NAMALWA (cell line): ENCODE data around the gene DDIT4L.
"Not testable (repeated sequence)": the region's sequence is repeated elsewhere in the genome, so short reads cannot be mapped to it uniquely, and the experiment has no call there.

Source experiments
- DNase-seq: peaks from one replicate; pipeline ENCODE4 v3.0.0-alpha.2; 2015; ENCODE audit warnings: low spot score

DDIT4L gene, protein sequence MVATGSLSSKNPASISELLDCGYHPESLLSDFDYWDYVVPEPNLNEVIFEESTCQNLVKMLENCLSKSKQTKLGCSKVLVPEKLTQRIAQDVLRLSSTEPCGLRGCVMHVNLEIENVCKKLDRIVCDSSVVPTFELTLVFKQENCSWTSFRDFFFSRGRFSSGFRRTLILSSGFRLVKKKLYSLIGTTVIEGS

DNA sequence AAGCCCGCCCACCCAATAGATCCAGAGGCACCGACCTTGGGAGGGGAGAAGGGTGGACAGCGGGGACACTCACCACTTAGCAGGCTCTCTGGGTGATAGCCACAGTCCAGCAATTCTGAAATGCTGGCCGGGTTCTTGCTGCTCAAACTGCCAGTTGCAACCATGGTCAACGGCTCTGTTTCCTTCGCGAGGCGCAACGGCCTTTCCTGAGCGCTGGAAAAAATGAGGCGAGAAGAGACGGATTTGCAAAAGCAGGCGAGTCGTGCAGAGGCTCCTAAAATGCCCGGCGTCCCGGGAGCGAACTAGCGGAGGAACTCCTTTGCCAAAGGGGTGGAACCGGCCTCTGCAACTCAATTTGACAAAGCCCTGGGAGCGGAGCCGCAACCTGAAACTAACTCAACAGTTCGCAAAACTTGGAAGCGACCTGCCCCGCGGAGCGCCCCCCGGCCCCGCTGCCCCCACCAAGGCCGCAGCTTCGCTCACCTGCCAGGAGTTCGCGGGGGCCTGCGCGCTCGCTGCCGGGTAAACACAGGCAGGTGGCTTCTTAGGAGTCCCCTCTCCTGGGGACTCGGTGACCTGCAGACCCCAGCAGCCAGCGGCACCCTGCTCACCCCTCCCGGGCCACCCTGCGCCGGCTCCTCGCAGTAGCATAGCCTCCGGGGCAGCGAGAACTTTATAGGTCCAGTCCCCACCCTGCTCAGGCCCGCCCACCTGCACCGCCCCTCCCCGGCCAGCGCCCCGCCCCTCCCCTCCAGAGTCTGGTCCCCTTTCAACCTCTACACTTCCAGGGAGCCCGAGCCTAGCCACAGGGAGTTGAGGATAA lies at the start of gene DDIT4L:
DDIT4L (minus strand) TSS at position 649 of the 823 bp plus-strand sequence; CDS start at position 164, 485 bp downstream.
- no peak for DNase-seq

DNA sequence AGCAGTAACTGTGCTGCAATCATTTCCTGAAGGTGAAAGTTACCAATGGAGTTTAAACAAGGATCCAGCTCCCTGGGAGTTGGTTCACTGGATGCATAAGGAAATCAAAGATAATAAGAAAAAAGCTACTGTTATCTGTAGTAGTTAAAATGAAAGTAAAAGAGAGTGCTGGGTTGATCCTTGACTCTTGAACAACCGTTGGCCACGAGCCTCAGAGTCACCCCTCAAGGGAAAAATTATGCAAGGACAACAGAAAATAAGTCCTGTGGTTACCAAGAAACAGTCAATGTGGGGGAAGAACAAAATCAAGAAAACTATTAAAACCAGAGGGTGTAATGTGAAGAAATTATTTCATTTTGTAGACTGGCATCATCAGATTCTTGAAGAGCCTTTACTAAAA lies 49.7 kb upstream of the DDIT4L start:
- DNase-seq: no peak

DNA sequence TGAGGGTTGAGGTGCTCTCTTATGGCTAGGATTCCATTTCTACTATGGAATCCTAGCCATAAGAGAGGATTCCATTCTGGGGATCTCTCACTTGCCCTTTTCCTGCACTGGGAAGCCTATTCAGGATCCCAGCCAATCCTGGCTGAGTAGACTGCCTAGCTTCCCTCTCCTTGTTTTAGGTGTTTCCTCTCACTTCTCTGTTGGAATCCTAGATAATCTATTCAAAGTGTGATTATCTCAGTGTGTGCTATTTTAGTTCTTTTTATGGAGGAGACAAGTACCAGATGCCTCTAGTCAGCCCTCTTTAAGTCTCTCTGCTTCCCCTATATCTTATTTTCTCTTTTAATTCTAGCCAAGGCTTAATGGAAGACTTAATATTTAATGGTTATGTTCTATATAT lies 34.5 kb upstream of the DDIT4L start:
- DNase-seq: no peak

DNA sequence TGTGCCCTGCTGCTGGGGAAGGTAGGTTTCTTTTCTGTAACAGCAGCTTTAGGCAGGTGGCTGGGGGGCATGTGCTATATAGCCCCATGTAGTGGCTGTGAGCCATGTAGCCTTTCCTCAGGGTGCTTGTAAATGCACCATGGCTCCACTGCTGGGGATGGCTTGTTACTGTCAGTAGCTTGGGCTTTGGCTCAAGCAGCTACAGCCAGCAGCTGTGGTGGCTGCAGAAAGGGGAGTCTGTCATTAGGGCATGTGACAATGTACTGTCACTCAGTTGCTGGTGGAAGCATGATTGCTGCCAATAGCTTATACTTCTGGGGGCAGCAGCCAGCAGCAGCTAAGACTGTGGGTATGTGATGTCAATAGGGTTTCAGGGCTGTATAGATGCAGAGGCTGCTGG lies 33.9 kb upstream of the DDIT4L start:
- DNase-seq: no peak

GRCh38 chr4:100208964-100209363 lies 18.7 kb upstream of the DDIT4L start:
- no peak for DNase-seq

GRCh38 chr4:100208459-100208858 lies 18.2 kb upstream of the DDIT4L start:
- DNase-seq: no peak

- no peak for DNase-seq
Measured at GRCh38 chr4:100206850-100207249, 16.6 kb upstream of the DDIT4L start.

DNA sequence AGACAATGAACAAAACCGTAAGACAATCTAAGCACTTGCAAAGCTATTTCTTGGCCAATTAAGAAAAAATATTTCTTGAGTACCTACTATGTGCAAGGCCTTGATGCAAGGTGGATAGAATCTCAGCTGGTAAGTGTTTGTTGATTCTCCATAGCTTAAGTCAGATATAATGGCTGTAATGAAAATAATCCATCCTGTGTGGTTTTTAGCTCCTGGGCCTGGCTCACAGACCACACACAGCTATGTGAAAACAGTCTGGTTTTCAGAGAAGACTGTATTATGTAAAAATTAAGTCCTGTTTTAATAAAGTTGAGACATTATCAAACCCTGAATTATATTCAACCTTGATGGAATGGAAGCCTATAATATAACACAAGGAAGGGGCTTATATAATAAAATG lies 7.8 kb upstream of the DDIT4L start:
- no peak for DNase-seq

- DNase-seq: not testable (repeated sequence)
Measured at GRCh38 chr4:100196388-100197071, 6.3 kb upstream of the DDIT4L start.

DNA sequence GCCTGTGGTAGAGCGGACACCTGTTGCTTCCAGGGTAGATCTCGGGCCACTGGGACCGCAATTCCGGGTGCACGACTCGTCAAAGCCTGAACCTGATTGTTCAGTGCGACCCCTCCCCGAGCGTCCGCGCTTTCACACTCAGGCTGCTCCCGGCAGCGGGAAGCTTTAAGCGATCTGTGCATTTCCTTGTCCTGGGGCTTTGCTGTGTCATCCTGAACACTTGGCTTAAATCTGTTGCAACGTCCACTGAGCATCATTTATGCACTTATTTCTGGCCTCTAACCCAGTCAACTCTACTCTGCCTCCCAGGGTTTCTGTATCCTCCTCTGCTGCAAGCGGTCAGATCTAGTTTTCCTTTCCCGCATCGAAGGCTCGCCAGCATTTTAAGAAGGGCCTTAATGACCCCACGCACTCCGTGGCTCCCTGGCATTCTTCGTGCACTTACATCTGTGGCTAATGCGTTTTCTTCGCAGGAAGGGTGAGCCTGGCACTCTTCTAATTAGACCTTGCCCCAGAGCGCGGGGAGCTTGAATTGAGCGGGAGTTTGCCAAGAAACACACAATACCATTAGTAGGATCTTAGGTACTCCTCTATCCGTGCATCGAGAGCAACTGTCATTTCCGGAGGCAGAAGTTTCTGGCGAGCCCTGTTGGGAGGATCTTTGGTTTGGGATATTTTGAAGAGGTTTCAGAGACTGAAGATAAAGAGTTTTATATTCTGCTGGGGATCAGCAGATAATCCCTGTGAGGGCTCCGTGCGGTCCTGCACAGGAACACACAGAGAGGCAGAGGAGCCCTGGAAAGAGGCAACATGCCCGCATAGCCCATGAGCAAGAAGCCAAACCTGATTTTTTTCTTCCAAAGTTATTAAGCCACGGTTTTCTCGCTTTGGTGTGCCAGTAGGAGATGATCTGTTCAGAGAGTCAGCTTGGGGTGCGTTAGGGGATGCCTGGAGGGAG lies 654 bp upstream of the DDIT4L start:
- no peak for DNase-seq

DNA sequence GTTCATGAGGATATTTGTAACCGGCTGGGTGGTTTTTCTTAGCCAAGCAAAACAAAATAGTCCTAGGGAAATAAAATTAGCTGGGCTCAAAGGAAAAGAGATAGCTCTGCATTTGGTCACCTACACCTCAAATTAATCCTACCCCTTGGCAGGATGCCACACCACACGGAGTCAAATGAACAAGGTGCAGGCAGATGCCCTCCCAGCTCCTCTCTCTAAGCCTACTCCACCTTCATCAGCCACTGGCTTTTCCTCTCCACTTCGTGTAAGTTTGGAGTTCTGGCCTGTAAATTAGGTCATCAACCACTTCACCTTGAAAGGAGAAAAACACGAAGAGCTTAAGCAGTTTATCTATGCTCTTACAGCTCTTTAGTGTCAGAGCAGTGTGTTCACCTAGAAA lies 1.4 kb downstream of the DDIT4L start:
- DNase-seq: peak; percentile 10

DNA sequence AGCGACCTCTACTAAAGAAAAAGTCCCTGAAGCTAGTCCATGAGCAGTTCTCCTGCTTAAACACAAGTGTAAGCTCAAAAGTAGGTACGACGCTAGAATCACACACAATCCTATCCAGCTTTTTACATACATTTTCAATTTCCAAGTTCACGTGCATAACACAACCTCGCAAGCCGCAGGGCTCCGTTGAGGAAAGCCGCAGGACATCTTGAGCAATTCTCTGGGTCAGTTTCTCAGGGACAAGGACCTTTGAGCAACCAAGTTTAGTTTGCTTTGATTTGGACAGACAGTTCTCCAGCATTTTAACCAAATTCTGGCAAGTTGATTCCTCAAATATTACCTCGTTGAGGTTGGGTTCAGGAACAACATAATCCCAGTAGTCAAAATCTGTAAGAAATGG lies 2.5 kb downstream of the DDIT4L start:
- DNase-seq: no peak

GRCh38 chr4:100184787-100185186 lies 5.5 kb downstream of the DDIT4L start:
- DNase-seq: no peak

DNA sequence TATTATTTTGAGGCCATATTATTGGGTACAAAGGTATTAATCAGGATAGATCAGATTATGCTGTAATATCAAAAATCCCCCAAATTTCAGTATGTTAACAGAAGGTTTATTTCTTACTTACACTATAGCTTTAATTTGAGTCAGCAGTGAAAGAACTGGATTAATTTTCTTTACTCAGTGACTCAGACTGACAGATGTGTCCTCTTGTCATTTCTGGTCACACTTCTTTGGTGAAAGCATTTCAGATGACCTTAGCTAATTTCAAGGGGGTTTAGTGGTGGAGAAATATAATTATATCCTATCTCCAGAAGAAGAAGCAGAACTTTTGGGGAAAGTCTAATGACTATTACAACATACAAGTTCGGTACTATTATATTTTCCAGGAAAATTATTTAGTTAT lies 12.4 kb downstream of the DDIT4L start:
- DNase-seq: no peak

DNA sequence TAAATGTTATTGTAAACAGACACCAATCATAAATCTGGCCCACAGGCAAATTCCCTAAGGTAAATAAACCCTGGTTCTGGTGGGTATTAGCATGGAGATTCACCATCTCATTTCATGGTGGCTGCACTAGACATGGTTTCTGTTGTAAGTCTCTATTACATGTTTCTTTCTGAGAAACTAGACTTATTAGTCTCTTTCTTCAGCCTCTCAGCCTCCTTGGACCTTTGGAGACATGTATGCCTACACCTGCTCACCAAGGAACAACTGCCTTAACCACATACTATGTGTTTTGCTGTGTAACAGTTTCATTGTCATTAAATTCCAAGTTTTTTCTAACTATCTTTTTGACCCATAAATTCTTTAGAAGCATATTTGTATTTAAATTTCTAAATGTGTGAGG lies 13.1 kb downstream of the DDIT4L start:
- no peak for DNase-seq

GRCh38 chr4:100175858-100176257 lies 14.4 kb downstream of the DDIT4L start:
- no peak for DNase-seq

DNA sequence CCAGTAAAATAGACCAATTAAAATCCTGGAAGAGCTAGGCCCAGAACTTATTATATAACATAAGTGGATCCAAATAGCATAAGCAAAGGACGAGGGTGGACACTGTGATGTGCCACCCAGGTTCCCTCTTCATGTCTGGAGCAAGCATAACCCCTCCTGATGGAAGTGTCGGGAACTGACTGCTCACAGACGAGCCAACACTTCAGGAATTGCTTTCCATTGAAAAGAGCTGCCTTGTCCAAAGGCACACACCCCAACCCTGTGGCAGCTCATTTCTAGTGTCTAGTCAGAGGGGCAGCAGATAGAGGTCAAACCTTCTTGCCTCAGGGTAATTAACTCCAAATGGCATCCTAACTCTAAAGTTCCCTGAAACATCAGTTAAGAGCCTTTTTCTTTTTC lies 15.3 kb downstream of the DDIT4L start:
- no peak for DNase-seq

DNA sequence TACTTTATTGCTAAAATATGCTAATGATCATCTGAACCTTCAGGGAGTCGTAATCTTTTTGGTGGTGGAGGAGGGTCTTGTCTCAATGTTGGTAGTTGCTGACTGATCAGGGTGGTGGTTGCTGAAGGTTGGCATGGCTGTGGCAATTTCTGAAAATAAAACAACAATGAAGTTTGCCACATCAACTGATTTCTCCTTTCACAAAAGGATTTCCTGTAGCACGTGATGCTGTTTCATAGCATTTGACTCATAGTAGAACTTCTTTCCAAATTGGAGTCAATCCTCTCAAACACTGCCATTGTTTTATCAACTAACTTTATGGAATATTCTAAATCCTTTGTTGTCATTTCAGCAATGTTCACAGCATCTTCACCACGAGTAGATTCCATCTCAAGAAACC lies 19.3 kb downstream of the DDIT4L start:
- DNase-seq: no peak

DNA sequence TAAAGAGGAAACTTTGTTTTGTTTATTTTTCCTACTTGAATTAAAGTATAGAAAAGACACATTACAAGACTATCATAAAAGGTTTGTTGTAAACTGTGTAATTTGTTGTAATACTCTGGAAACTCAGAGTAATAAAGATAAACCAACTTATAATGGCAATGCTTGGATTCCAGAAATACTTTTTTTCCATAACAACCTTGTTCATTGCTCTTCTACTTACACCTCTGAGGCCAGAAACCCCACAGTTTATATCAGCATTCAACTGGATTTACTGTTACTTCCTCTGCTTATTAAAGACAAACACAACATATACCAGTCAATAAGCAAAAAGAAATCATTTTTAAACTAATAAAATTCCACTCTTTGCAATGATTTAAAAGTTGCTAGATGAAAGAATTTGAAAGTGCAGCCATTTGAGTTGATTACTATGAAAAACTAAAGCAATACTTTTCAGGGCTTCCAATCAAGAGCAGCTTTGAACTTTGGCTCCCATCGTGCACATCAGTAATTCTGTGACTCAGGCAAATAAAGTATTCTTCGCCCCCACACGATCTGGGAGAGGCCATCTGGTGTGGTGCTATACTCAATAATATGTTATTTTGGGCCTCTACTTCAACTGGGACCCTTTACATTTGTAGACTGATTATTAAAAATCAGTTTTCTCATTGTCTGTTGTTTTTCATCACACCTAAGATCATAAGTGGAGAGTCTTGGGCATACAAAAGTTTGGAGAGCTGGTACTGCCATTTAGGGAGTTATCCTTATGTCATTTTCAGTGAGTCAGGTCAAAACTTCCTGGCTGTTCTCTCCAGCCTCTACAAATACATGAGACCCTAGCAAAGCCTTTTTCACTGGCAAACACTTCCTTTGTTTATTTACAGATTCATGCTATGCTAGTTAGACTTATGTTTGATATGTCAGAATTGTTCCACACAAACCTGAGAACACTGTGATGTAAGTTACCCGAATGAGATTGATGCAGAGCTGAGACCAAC lies 20.5 kb downstream of the DDIT4L start:
- no peak for DNase-seq

GRCh38 chr4:100168521-100168920 lies 21.7 kb downstream of the DDIT4L start:
- DNase-seq: no peak
